Stimulated activated CD4-positive, alpha-beta T cell treated with anti-CD3 and anti-CD28 coated beads, Interleukin-1b, Interleukin-23, amount 100 ng/mL, for 48 hours (primary cell): ENCODE data around the gene RUNX2.

Source experiments
- DNase-seq: peaks from one replicate; pipeline ENCODE4 v3.0.0-alpha.2; 2020

RUNX2 gene

DNA sequence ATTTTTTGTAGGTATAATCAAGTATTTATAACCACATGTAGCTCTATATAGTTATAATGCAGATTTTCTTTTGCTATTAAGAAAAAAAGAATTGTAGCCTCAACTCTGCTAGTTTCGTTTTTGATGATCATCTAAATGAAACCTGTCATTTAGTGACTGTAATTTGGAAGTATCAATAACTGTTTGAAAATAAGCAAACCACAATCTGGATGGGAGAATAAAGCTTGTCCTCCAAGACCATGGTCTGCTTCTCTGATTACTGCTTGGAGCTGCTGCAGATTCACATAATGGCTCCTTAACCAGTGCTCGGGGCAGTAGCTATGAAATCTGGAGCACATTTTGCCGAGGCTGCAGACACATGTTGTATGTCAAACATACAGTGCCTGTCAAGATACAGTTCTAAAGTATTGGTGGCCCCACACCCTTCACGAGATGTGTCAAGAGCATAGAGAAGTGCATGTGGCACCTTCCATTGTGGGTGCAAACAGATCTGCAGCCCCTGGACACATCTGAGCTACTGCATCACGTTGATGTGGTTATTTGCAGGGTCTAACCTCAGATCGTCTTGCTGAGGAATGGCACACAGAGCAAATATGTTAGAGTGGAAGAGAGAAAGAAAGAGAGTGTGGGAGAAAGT is 305.3 kb downstream of the RUNX2 start:
- DNase-seq = no peak

DNA sequence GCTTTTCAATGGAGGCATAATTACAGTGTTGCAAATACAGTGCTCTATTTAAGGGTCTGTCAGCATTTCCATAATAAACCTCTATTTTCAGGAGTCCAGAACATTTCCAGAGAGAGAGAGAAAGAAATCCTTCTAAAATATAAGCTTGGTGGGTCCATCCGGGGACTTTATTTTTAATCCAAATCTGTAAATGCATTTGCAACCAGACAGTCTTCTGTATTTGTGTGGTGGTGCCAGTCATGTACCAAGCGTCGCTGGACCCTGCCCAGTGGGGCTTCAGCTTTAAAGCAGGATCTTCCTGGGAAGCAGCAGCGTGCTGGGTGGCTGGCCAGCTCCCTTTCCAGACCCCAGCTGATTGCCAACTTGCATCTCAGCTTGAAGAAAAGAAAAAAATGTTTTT is 306.1 kb downstream of the RUNX2 start:
- no peak for DNase-seq

GRCh38 chr6:45635284-45635867 is 307.2 kb downstream of the RUNX2 start:
- DNase-seq = no peak

GRCh38 chr6:45637056-45637455 is 308.9 kb downstream of the RUNX2 start:
- DNase-seq = no peak

GRCh38 chr6:45637611-45638257 is 309.6 kb downstream of the RUNX2 start:
- no peak for DNase-seq

GRCh38 chr6:45640081-45640491 is 312.0 kb downstream of the RUNX2 start:
- no peak for DNase-seq

DNA sequence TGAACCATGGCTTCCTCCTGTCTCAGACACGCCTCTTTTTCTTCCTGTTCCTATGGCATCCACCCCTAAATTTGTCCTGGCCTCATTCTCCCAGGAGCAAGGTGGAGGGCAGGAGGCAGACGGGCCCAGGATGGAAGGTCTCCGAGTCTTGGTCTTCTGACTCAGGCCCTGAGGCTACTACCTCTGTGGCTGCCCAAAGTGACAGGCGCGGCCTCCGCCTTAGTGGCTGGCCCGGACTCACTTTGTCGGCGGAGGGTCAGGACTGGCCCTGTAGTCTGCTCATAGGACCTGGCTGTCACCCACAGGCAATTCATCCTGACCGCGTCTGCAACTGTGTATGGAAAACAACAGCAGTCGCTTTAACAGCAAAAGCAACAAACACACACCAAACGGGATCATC is 312.7 kb downstream of the RUNX2 start:
- no peak for DNase-seq

GRCh38 chr6:45642331-45643125 is 314.4 kb downstream of the RUNX2 start:
- no peak for DNase-seq

DNA sequence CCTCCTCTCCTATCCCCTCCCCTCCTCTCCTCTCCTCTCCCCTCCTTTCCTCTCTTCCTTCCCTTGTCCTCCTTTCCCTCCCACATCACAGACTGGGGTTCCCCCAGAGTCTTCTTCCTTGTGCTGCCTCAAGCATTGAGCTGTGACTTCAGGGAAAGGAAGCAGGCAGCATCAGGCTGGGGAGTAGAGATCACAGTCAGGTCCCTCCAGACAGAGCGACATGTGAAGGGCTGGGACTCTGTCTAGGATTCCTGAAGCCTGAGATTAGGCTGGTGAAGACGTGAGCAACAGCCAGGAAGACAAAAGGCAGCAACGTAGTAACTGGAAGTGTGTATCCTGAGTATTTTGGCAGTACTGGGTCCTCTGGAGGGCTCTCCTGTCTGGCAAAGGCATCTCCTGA is 315.0 kb downstream of the RUNX2 start:
- no peak for DNase-seq

DNA sequence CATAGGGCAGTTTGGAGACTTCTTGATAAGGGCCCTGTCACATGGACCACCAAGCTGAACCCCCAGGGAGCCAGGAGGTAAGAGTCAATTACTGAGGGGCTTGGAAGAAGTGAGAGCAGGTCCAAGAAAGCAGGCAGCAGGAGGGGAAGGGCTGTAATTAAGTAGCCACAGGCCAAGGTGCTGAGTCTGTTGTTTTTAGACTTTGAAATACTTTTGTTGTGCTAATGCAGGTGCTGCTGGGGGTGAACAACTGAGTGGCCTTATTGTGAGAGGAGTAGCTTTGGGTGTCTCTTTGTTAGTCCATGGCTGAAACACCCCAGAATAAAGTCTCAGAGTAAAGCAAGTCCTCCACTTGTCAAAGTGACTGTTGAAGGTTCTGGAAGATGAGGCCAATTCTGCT is 316.6 kb downstream of the RUNX2 start:
- no peak for DNase-seq

DNA sequence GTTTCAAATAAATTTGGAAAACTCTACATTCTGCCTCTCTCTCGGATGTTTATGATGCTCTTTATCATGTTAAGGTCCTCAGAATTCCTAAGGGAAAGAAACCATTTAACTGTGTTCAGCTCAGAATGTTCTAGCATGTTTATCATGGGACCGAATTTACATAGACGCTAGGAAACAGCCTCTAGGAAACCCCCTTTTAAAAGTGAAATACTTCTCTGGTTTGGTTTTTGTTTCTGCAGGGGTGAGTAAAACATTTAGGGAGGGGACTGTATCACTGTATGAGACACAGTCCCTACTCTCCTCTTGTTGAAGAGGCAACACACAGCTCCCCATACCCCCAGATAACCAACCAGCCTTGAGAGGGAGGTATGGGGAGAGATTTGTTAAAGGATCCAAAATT is 317.2 kb downstream of the RUNX2 start:
- DNase-seq = no peak

GRCh38 chr6:45647341-45648261 is 319.5 kb downstream of the RUNX2 start:
- no peak for DNase-seq

DNA sequence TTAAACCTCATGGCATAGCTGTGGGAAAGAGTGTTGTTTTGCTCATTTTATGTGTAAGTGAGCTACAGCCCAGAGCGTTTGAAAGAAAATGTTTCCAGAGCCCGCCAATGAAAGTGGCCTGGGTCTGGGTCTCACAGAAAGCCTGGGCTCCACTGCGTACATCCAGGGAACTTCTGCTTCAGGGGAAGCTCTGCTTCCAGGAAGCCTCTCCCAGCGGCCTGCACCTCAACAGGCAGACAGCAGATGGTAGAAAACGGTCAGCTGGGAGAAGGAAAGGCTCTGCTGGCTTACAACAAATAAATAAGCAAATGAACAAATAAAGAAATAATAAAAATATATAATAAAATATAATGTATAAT is 320.1 kb downstream of the RUNX2 start:
- DNase-seq = no peak

DNA sequence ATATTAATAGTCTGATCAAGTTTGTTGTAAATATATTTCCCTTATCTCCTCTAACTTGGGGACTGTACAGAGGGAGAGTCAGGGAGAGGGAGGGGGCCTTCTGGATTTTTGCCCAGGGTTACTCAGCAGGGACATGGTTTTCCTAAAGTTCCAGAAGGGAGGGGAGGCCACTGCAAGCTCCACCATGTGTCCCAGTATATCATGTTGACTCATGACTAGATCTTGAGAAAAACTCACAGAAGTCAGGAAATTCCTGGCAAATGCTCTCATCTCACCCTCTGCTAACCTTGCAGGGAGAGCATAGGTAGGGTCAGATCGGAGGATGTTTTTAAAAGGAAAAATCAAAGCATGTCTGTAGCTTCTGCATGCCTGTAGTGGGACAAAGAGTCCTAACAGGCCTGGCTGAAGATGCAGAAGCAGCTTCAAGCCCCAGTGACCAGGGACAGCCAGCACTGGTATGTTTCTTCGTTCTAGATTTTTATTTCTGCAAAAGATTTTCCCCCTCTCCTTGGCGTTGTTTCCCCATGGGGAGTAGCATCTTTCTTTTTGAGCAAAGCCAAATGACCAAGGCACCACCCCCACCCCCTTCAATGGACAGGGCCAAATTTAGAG is 322.5 kb downstream of the RUNX2 start:
- DNase-seq = no peak

DNA sequence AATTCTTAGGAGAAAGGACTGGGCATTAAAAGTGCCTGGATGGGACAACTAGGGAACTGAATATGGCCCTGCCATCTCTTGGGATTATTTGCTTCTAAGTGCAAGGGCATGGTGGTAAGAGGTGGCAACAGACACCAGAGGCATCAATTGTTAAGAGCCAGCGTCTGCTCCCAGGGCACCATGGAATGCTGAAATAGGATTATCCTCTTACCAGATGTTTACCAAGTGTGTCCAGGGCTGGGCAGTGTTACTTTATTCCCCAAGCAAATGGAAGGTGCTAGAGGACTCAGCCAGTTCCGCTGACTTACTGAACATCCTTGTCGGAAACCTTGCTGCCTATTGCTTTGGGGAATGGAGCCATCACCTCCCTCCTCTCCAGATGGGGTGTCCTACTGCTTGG is 323.2 kb downstream of the RUNX2 start:
- no peak for DNase-seq

DNA sequence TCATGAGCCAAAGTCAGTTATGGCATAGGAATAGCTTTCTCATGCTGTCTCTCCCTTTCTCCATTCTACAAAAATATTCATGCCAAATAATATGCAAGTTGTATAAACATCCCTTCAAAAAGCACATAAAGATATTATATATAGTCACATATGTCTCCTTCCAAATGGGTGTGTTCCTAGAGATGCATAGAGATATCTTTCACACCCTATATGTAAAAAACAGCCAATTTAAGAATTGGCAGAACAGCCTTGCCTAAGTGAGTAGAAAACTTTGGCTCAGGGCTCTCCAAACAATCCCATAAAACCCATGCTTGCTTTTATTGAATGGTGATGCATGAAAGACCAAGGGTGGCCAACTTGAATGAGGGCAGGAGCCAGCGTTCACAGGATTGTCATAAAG is 324.3 kb downstream of the RUNX2 start:
- no peak for DNase-seq

DNA sequence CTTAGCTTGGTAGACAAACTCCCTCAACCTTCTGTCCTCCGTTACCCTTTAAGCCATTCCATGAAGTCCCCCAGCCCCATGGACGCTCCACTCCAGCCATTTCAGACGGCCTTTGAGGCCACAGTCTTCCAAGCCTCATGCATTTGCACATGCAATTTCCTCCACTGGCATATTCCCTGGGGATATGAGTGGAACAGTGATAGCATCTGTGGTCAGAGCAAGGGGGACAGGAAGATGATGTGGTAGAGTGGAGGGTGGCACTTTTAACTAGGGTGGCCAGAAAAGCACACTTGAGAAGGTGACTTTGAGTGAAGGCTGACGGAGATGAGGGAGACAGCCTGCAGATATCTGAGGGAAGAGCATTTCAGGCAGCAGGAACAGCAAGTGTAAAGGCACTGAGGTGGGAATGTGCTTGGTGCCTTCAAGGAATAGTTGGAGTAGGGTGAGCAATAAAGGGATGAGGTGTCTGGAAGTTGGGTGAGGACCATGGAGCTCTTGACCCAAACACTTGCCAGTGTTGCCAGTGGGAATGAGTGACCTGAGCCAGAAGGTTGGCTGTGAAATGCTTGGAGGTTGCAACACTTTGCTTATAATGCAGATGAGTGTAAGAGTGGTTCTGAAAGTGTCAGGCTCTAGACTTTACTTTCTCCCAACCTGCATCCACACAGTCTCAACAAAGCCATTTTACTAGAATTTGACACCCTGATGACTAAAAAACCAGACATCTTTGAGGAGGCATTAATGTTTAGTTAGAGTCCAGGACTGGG is 325.2 kb downstream of the RUNX2 start:
- no peak for DNase-seq

DNA sequence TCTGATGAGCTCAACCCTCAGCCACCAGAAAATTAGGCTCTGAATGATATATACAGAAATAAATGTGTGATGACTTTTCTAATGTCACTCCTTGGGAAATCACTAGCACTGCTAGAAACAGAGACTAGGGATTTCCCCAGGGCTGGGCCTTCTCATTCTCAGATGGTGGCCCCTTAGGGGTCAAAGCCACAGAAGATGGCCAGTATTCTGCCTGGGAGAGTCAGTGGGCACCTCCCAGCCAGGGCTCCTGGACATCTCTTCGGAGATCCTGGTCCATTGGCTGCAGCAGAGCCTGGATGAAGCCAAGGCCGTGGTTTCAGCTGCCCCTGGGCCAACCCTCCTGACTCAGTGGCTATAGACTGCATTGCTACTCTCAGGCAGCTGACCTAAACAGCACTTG is 326.5 kb downstream of the RUNX2 start:
- no peak for DNase-seq

DNA sequence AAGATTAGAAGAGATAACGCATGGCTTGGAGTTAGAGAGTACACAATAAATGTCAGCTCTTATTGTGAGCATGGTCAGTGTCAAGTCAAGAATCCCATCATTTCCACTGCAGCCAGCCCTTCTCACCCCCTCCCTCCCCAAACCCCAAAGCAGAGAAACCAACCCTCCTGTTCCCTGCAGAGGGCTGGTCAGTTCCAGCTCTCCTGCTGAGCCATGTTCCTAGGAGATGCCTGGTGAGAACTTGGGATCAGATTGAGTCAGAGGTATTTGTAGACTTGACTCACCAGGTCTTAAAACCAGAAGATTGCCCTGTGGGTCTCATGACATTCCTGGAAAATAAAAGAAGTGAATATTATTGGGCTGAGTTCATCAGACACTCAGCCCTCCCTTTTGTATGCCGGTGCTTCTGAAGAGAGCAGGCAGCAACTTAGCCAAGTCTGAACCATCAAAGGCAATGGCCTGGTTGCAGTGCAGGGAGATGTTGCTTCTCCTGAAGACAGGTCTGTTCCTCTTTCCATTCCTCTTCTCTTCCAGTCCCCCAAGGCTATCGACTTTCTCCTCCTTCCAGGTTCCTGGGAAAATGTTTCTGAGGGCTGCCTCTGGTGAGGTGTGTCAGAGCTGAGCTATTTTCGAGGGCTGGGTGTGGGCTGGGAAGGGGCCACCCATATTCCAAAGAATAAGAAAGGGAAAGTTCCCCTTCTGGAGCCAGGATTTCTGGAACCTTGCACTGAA is 327.8 kb downstream of the RUNX2 start:
- no peak for DNase-seq

- DNase-seq = no peak
These were observed 329.1 kb downstream of the RUNX2 start for GRCh38 chr6:45657226-45657625.

GRCh38 chr6:45658400-45658799 is 330.3 kb downstream of the RUNX2 start:
- DNase-seq = no peak
